ENCODE results near the gene FKBP1B. TPM values are rescaled to one million over a fixed set of nuclear protein-coding genes. Genes with fewer than 3 reads are reported as not detected.
A peak's percentile ranks its signal among the peaks of the same experiment; 100 is the strongest.

FKBP1B gene
- total and polyA plus RNA-seq, 4 donors: 10.5 to 19.0 (median 13.3) TPM

DNA sequence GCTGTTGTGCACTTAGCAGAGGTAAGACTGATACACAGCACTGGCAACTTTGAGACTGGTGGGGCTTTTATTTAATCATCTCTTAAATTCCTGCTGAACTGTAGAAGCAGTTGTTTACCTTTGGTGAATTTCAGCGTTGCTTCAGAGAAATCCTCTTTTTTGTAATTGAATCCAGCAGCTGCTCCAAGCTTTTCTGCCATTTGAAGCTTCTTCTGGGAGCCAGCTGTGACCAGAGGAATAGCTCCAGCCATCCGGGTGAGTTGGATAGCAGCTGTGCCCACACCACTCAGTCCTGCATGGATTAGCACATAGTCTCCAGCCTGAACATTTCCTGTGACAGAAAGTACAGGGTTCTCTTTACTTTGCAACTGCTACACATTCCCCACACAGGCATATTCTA lies 31.2 kb downstream of the FKBP1B start:
- no peaks in the 10 kb centered on the region for H3K27me3 ChIP-seq (ENCODE audit: control insufficient read depth in 3 of 3, insufficient read depth in 3 of 3, low read length in 2 of 3)
- H3K36me3 ChIP-seq (ENCODE audit: control insufficient read depth in 4 of 4, insufficient read depth in 4 of 4, low read length in 4 of 4): peaks cover 5 to 25% (median 17%) of the 10 kb centered on the region in 4 donors
- WGBS, 2 donors: 72 to 80% methylated on average over 2 of the region's 2 CpGs
- H3K9me3 ChIP-seq (ENCODE audit: control insufficient read depth in 4 of 4, insufficient read depth in 3 of 4, low read length in 3 of 4): no peaks in the 10 kb centered on the region
- no peak for TF ChIP-seq CTCF (IDR thresholded peaks at IDR 0.05; ENCODE audit: control extremely low read depth, extremely low read depth)
- H3K4me3 ChIP-seq: no peak overlapping the region
- peak in 2 of 3 donors; percentile 19 to 21 for DNase-seq
- peaks cover 0 to 30% (median 5%) of the 10 kb centered on the region in 5 donors for H3K4me1 ChIP-seq (ENCODE audit: control insufficient read depth in 5 of 5, insufficient read depth in 5 of 5, low read length in 5 of 5)
- no peak for ATAC-seq (ENCODE audit: insufficient read depth, low FRiP score)
- no peak overlapping the region for H3K9ac ChIP-seq (ENCODE audit: insufficient read depth in 1 of 2, low read length in 2 of 2)
- no peak overlapping the region for H3K27ac ChIP-seq (ENCODE audit: low read depth in 1 of 2, low read length in 1 of 2)

DNA sequence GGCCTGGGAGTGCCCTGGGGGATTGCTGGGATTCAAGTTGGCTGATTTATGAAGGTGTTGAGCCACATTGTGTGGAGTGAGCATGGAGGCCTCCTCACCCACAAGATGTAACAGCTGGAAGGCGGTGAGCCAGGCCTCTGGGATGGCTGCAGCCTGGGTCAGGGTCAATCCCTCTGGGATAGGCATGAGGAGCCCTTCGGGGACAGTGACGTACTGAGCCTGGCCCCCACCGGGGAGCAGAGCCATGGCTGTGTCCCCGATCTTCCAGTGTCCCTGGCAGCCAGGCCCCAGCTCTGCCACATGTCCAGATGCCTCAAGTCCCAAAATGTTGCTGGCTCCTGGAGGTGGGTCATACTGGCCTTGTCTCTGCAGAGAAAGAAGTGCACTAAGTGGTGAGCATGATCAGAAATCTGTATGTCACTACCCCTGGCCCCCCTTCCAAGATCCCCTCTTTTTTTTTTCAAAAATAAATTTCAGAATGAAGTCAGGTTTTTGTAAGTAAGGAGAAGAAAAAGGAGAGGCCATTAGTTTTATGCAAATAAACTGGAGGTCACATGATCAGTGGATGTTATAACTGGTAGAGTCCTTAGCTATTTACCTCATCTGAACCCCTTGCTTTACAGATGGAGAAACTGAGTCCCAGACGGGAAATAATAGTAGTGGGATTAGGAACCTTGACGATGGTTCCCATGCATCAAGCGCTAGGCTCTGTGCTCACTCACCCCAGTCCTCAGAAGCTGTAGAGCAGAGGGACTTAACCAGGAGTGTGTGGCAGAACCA lies 33.4 kb downstream of the FKBP1B start:
- Histone ChIP-seq H3K36me3 (ENCODE audit: control insufficient read depth in 4 of 4, insufficient read depth in 4 of 4, low read length in 4 of 4) (peaks cover 5 to 26% (median 18%) of the 10 kb centered on the region in 4 donors), H3K9me3 (ENCODE audit: control insufficient read depth in 4 of 4, insufficient read depth in 3 of 4, low read length in 3 of 4) (no peaks in the 10 kb centered on the region), H3K27me3 (ENCODE audit: control insufficient read depth in 3 of 3, insufficient read depth in 3 of 3, low read length in 2 of 3) (no peaks in the 10 kb centered on the region), H3K27ac (ENCODE audit: low read depth in 1 of 2, low read length in 1 of 2) (peak overlapping the region; percentile 88 to 92), H3K9ac (ENCODE audit: insufficient read depth in 1 of 2, low read length in 2 of 2) (peak overlapping the region; percentile 55 to 77), H3K4me3 (no peak overlapping the region), H3K4me1 (ENCODE audit: control insufficient read depth in 5 of 5, insufficient read depth in 5 of 5, low read length in 5 of 5) (peaks cover 0 to 19% (median 5%) of the 10 kb centered on the region in 5 donors)
- TF ChIP-seq CTCF (IDR thresholded peaks at IDR 0.05; ENCODE audit: control extremely low read depth, extremely low read depth): no peak
- WGBS, 2 donors: 90 to 93% methylated on average over 8 of the region's 8 CpGs
- no peak for ATAC-seq (ENCODE audit: insufficient read depth, low FRiP score)
- peak in 1 of 3 donors; percentile 9 for DNase-seq

GRCh38 chr2:24083567-24084385 lies 34.2 kb downstream of the FKBP1B start:
- no peak for TF ChIP-seq CTCF (IDR thresholded peaks at IDR 0.05; ENCODE audit: control extremely low read depth, extremely low read depth)
- peak overlapping the region; percentile 88 to 92 for H3K27ac ChIP-seq (ENCODE audit: low read depth in 1 of 2, low read length in 1 of 2)
- ATAC-seq (ENCODE audit: insufficient read depth, low FRiP score) (peak; percentile 68), DNase-seq (peak; percentile 88 to 93 (median 92))
- H3K27me3 ChIP-seq (ENCODE audit: control insufficient read depth in 3 of 3, insufficient read depth in 3 of 3, low read length in 2 of 3): no peaks in the 10 kb centered on the region
- H3K36me3 ChIP-seq (ENCODE audit: control insufficient read depth in 4 of 4, insufficient read depth in 4 of 4, low read length in 4 of 4): peaks cover 5 to 28% (median 19%) of the 10 kb centered on the region in 4 donors
- no peaks in the 10 kb centered on the region for H3K9me3 ChIP-seq (ENCODE audit: control insufficient read depth in 4 of 4, insufficient read depth in 3 of 4, low read length in 3 of 4)
- peak overlapping the region; percentile 55 to 77 for H3K9ac ChIP-seq (ENCODE audit: insufficient read depth in 1 of 2, low read length in 2 of 2)
- peaks cover 0 to 19% (median 5%) of the 10 kb centered on the region in 5 donors for H3K4me1 ChIP-seq (ENCODE audit: control insufficient read depth in 5 of 5, insufficient read depth in 5 of 5, low read length in 5 of 5)
- WGBS, 2 donors: 9 to 11% methylated on average over 30 of the region's 30 CpGs
- peak overlapping the region; percentile 36 for H3K4me3 ChIP-seq

All from lung (tissue), 12 donors.